GM23248 (cell line): Measurements from ENCODE around the gene SH3D21. TPM values are rescaled to one million over a fixed set of nuclear protein-coding genes. Genes with fewer than 3 reads are reported as not detected.
A peak's percentile ranks its signal among the peaks of the same experiment; 100 is the strongest.

Experiments used
- DNase-seq: peaks from one replicate; pipeline ENCODE4 v3.0.0-alpha.2; 2015
- H2AFZ ChIP-seq: fragments of 200-600 bp; sonication (generic); 2 replicates; pipeline ENCODE4 v1.6.1; 2016; ENCODE audit warnings: antibody characterized with exemption
- H3F3A ChIP-seq: fragments of 200-600 bp; sonication (generic); 2 replicates; pipeline ENCODE4 v1.6.1; 2016; ENCODE audit warnings: mild to moderate bottlenecking, antibody characterized with exemption, mixed run types; ENCODE audit not compliant: insufficient read depth
- H3K27ac ChIP-seq: fragments of 200-600 bp; sonication (generic); 2 replicates; pipeline ENCODE4 v1.5.1; 2016; ENCODE audit warnings: mild to moderate bottlenecking
- H3K27me3 ChIP-seq: fragments of 200-600 bp; sonication (generic); replicated peaks from 2 replicates; pipeline ENCODE4 v1.6.1; 2016; ENCODE audit warnings: mild to moderate bottlenecking; ENCODE audit not compliant: insufficient read depth
- H3K36me3 ChIP-seq: fragments of 200-600 bp; sonication (generic); 2 replicates; pipeline ENCODE4 v1.6.1; 2016; ENCODE audit warnings: low read depth, mild to moderate bottlenecking
- H3K4me1 ChIP-seq: fragments of 200-600 bp; sonication (generic); 2 replicates; pipeline ENCODE4 v1.6.1; 2016; ENCODE audit warnings: mild to moderate bottlenecking; ENCODE audit not compliant: insufficient read depth
- H3K4me2 ChIP-seq: fragments of 200-600 bp; sonication (generic); one replicate; pipeline ENCODE4 v1.6.1; 2016; ENCODE audit warnings: mild to moderate bottlenecking; ENCODE audit not compliant: unreplicated experiment
- H3K4me3 ChIP-seq: fragments of 200-600 bp; sonication (generic); 2 replicates; pipeline ENCODE4 v1.5.1; 2016; ENCODE audit warnings: mild to moderate bottlenecking
- H3K79me2 ChIP-seq: fragments of 200-600 bp; sonication (generic); 2 replicates; pipeline ENCODE4 v1.6.1; 2016; ENCODE audit warnings: mild to moderate bottlenecking; ENCODE audit not compliant: insufficient read depth
- H3K9ac ChIP-seq: fragments of 200-600 bp; sonication (generic); 2 replicates; pipeline ENCODE4 v1.6.1; 2016; ENCODE audit warnings: mild to moderate bottlenecking
- H3K9me2 ChIP-seq: fragments of 200-600 bp; sonication (generic); 2 replicates; pipeline ENCODE4 v1.6.1; 2016; ENCODE audit warnings: mixed run types, mild to moderate bottlenecking, moderate library complexity; ENCODE audit not compliant: insufficient read depth
- H3K9me3 ChIP-seq: fragments of 200-600 bp; sonication (generic); one replicate; pipeline ENCODE4 v1.6.1; 2017; ENCODE audit warnings: low read depth
- H4K20me1 ChIP-seq: fragments of 200-600 bp; sonication (generic); 2 replicates; pipeline ENCODE4 v1.6.0; 2016; ENCODE audit not compliant: insufficient read depth
- EZH2 ChIP-seq: fragments of 200-600 bp; sonication (generic); IDR thresholded peaks from 2 replicates; pipeline ENCODE4 v1.6.1; 2018; ENCODE audit warnings: antibody characterized with exemption, mild to moderate bottlenecking; ENCODE audit not compliant: insufficient read depth, poor library complexity, severe bottlenecking
- EZH2phosphoT487 ChIP-seq: fragments of 200-600 bp; sonication (generic); IDR thresholded peaks from 2 replicates; pipeline ENCODE4 v1.6.1; 2018; ENCODE audit warnings: antibody characterized with exemption, moderate library complexity, mild to moderate bottlenecking, low read depth; ENCODE audit not compliant: insufficient read depth
- WGBS, 2 experiments: methylation state at CpG; one replicate each; pipeline ENCODE4 v1.1.6; 2015 to 2017; ENCODE audit warnings: low lambda C conversion rate in 2 of 2, low coverage in 1 of 2; ENCODE audit errors: missing lambda C conversion rate in 2 of 2; 5-methylcytosine and 5-hydroxymethylcytosine counted together
- in situ Hi-C: fragments of 300-500 bp; cut with MboI; formaldehyde crosslinking; loops from 2 replicates; pipeline ENCODE4 v1.15.0; 2020
- polyA plus RNA-seq: library from polyadenylated mRNA; unstranded; fragments of >200 nt; fragmentation: Nextera tagmentation; extraction: Ambion mirVana; gene quantifications from 2 replicates; pipeline ENCODE4 v1.2.1, GENCODE V29; 2016
- total RNA-seq: library from RNA; depleted of rRNA; stranded (reverse); fragments of >200 nt; shearing (Covaris generic); gene quantifications from 2 replicates; pipeline ENCODE4 v1.2.3, GENCODE V29; 2014

Gene SH3D21
- total and polyA plus RNA-seq, 2 experiments from 2014 or later, result 1.8 to 5.6 TPM

GRCh38 chr1:36322786-36323635 lies 16.8 kb downstream of the SH3D21 start:
- H3K9me2 ChIP-seq, result no peaks in the 10 kb centered on the region
- in situ Hi-C loops, result no loop called here
- H3K36me3 ChIP-seq, result no peaks in the 10 kb centered on the region
- H3K27ac ChIP-seq, result peak overlapping the region; percentile 89
- peak overlapping the region; percentile 96 for H3K9ac ChIP-seq
- 1 to 2% methylated on average over 38 to 71 of the region's 83 CpGs for WGBS, 2 experiments
- TF ChIP-seq EZH2phosphoT487 (no peak), EZH2 (no peak)
- peaks cover 14% of the 10 kb centered on the region for H3K4me1 ChIP-seq
- H3K9me3 ChIP-seq, result no peaks in the 10 kb centered on the region
- H2AFZ ChIP-seq, result peak overlapping the region; percentile 61; the same call in 1 of the 2 replicates
- H3K4me3 ChIP-seq, result peak overlapping the region; percentile 87
- no peaks in the 10 kb centered on the region for H4K20me1 ChIP-seq
- H3K27me3 ChIP-seq, result no peaks in the 10 kb centered on the region
- peak; percentile 79 for DNase-seq
- H3F3A ChIP-seq, result no peaks in the 10 kb centered on the region
- peak overlapping the region; percentile 88 for H3K4me2 ChIP-seq
- H3K79me2 ChIP-seq, result peaks cover 18% of the 10 kb centered on the region

GRCh38 chr1:36323636-36324352 lies 17.6 kb downstream of the SH3D21 start, which contains the start of gene EVA1B:
EVA1B (minus strand) TSS chr1:36323645; CDS start chr1:36323037, 608 bp downstream.
- TF ChIP-seq EZH2, result no peak
- no peak for TF ChIP-seq EZH2phosphoT487
- no peaks in the 10 kb centered on the region for H4K20me1 ChIP-seq
- no peaks in the 10 kb centered on the region for H3F3A ChIP-seq
- H3K4me1 ChIP-seq, result peaks cover 14% of the 10 kb centered on the region
- peak; percentile 79 for DNase-seq
- H3K4me2 ChIP-seq, result peak within 1 kb of the TSS; percentile 88
- H3K27me3 ChIP-seq, result no peaks in the 10 kb centered on the region
- 16 to 17% methylated on average over 23 to 34 of the region's 36 CpGs for WGBS, 2 experiments
- in situ Hi-C loops, result no loop called here
- peak within 1 kb of the TSS; percentile 96 for H3K9ac ChIP-seq
- H3K4me3 ChIP-seq, result peak within 1 kb of the TSS; percentile 87
- H3K9me3 ChIP-seq, result no peaks in the 10 kb centered on the region
- no peaks in the 10 kb centered on the region for H3K36me3 ChIP-seq
- H3K27ac ChIP-seq, result peak within 1 kb of the TSS; percentile 89
- peaks cover 18% of the 10 kb centered on the region for H3K79me2 ChIP-seq
- H2AFZ ChIP-seq, result peak within 1 kb of the TSS; percentile 61
- H3K9me2 ChIP-seq, result no peaks in the 10 kb centered on the region

- no peaks in the 10 kb centered on the region for H3K36me3 ChIP-seq
- no peaks in the 10 kb centered on the region for H3K9me3 ChIP-seq
- no peaks in the 10 kb centered on the region for H4K20me1 ChIP-seq
- no peak overlapping the region for H3K4me2 ChIP-seq
- peaks cover 18% of the 10 kb centered on the region for H3K79me2 ChIP-seq
- no peak overlapping the region for H3K4me3 ChIP-seq
- H3F3A ChIP-seq, result no peaks in the 10 kb centered on the region
- H3K27me3 ChIP-seq, result no peaks in the 10 kb centered on the region
- WGBS, 2 experiments, result 62 to 64% methylated on average over 8 to 9 of the region's 9 CpGs
- no peak for DNase-seq
- peaks cover 14% of the 10 kb centered on the region for H3K4me1 ChIP-seq
- in situ Hi-C loops, result no loop called here
- no peak overlapping the region for H3K9ac ChIP-seq
- no peak overlapping the region for H3K27ac ChIP-seq
- no peaks in the 10 kb centered on the region for H3K9me2 ChIP-seq
- no peak overlapping the region for H2AFZ ChIP-seq
- TF ChIP-seq EZH2, result no peak
Measured at GRCh38 chr1:36324353-36324703, 18.2 kb downstream of the SH3D21 start.

- no peak for TF ChIP-seq EZH2phosphoT487
- no peak for TF ChIP-seq EZH2
Measured at GRCh38 chr1:36326499-36326898, 20.3 kb downstream of the SH3D21 start.

More at GRCh38 chr1:36326499-36326898, 20.3 kb downstream of the SH3D21 start:
- in situ Hi-C loops, result no loop called here
- H3K4me2 ChIP-seq, result no peak overlapping the region
- no peaks in the 10 kb centered on the region for H4K20me1 ChIP-seq
- 60% methylated on average over 6 of the region's 6 CpGs for WGBS, 2 experiments
- DNase-seq, result peak; percentile 37
- no peaks in the 10 kb centered on the region for H3K9me2 ChIP-seq
- no peaks in the 10 kb centered on the region for H3K27me3 ChIP-seq
- H3K36me3 ChIP-seq, result no peaks in the 10 kb centered on the region
- H3K4me1 ChIP-seq, result peaks cover 9% of the 10 kb centered on the region
- no peaks in the 10 kb centered on the region for H3K9me3 ChIP-seq
- peaks cover 17% of the 10 kb centered on the region for H3K79me2 ChIP-seq
- H2AFZ ChIP-seq, result no peak overlapping the region
- no peak overlapping the region for H3K27ac ChIP-seq
- H3K9ac ChIP-seq, result no peak overlapping the region
- H3K4me3 ChIP-seq, result no peak overlapping the region
- H3F3A ChIP-seq, result no peaks in the 10 kb centered on the region
